ENCODE measurements around the gene ERICH2. TPM values are rescaled to one million over a fixed set of nuclear protein-coding genes. Genes with fewer than 3 reads are reported as not detected.
"Not testable (repeated sequence)": the region's sequence is repeated elsewhere in the genome, so short reads cannot be mapped to it uniquely, and the experiment has no call there.

The ERICH2 gene
- total RNA-seq, 1 donor from 2014 or later, result 1.7 TPM

DNA sequence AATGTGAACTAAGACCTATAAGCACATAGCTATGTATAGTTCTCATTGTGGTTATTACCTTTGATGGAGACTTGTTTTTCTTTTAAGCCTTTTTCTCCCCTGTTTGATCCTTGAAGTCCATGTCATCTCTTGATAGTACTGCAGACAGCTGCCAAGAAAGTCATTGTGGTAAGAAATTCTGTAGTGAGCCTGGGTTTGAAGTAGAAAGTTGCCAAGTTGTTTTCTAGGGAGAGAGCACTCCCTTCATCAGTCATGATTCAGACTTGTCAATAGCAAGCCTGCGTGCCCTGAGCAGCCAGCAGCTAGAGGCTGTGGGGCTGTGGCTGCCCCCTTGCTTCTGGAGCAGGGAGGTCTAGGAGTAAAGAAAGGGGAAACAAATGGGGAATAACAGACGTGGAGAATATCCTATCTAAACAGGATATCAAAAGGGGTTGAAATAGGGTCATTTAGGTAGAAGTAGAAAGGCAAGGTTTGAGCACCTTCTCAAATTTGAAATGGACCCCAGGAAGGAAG, 46.7 kb upstream of the ERICH2 start:
- H4K20me1 ChIP-seq (ENCODE audit: insufficient read depth, low read length), result no peaks in the 10 kb centered on the region
- Mint-ChIP-seq H3K27me3 (ENCODE audit: low read depth, unreplicated experiment) (peaks cover 30% of the 10 kb centered on the region), H3K9me3 (ENCODE audit: unreplicated experiment) (no peaks in the 10 kb centered on the region), H3K27ac (ENCODE audit: unreplicated experiment) (peak overlapping the region; percentile 82), H3K36me3 (ENCODE audit: low read depth, unreplicated experiment) (no peaks in the 10 kb centered on the region), H3K4me1 (ENCODE audit: low read depth, unreplicated experiment) (peaks cover 4% of the 10 kb centered on the region), H3K4me3 (ENCODE audit: unreplicated experiment) (no peak overlapping the region)
- no peak overlapping the region for H3K9ac ChIP-seq (ENCODE audit: low read length)
- no peak overlapping the region for H3K4me2 ChIP-seq (ENCODE audit: low read length)
- no peak for FAIRE-seq
- H2AFZ ChIP-seq (ENCODE audit: low read depth, low read length), result no peak overlapping the region
- TF ChIP-seq, protein P1, sequence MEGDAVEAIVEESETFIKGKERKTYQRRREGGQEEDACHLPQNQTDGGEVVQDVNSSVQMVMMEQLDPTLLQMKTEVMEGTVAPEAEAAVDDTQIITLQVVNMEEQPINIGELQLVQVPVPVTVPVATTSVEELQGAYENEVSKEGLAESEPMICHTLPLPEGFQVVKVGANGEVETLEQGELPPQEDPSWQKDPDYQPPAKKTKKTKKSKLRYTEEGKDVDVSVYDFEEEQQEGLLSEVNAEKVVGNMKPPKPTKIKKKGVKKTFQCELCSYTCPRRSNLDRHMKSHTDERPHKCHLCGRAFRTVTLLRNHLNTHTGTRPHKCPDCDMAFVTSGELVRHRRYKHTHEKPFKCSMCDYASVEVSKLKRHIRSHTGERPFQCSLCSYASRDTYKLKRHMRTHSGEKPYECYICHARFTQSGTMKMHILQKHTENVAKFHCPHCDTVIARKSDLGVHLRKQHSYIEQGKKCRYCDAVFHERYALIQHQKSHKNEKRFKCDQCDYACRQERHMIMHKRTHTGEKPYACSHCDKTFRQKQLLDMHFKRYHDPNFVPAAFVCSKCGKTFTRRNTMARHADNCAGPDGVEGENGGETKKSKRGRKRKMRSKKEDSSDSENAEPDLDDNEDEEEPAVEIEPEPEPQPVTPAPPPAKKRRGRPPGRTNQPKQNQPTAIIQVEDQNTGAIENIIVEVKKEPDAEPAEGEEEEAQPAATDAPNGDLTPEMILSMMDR (IDR thresholded peaks at IDR 0.05; ENCODE audit: insufficient read depth, low read depth, low read length), result no peak
- no peak for TF ChIP-seq EZH2 (IDR thresholded peaks at IDR 0.05; ENCODE audit: insufficient read depth, low read length)
- no peak overlapping the region for H3K4me3 ChIP-seq (ENCODE audit: insufficient read depth, low read depth, low read length)
- H3K9me3 ChIP-seq (ENCODE audit: insufficient read depth, low read depth, low read length), result no peaks in the 10 kb centered on the region
- no peak overlapping the region for H3K27ac ChIP-seq (ENCODE audit: low read depth, low read length)
- no peaks in the 10 kb centered on the region for H3K4me1 ChIP-seq (ENCODE audit: insufficient read depth, low read length)
- DNase-seq (ENCODE audit: low read depth), result peak; percentile 24
- peaks cover 14% of the 10 kb centered on the region for H3K27me3 ChIP-seq (ENCODE audit: insufficient read depth, low read length)
- H3K79me2 ChIP-seq (ENCODE audit: insufficient read depth, low read length), result no peaks in the 10 kb centered on the region
- H3K36me3 ChIP-seq (ENCODE audit: insufficient read depth, low read length), result no peaks in the 10 kb centered on the region

DNA sequence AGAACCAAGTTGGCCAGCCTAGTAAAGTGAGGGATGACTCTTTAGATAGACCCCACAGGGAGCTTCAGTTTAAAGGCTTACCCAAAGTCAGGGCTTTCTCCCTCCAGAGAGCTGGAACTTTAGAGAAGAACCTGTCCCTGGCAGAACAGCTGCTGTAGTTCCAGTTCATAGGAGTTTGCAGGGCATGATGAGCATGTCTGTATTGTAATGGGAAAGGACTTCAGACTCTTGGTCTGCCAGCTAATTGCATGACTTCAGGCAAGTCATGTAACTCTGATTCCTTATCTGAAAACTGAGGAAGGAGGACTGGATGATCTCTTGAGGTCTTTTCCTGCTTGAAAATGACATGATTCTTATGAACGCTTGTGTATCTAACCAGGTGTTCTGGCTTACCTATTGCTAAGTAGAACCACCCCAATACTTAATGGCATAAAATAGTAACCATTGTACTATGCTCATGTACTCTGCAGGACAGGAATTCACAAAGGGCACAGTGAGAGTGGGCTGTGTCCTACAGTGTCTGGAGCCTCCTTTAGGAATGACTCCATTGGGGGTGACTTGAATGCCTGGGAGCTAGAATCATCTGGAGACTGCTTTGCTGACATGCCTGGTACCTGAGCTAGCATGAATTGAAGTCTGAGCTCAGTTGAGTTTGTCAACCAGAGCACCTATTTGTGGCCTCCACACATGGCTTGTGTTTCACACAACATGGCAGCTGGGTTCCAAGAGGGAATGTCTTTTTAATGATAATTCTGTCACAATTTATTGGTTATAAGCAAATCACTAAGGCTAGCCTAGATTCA, 36.2 kb upstream of the ERICH2 start:
- Histone ChIP-seq H3K9ac (ENCODE audit: low read length) (no peak overlapping the region), H2AFZ (ENCODE audit: low read depth, low read length) (no peak overlapping the region), H3K4me2 (ENCODE audit: low read length) (no peak overlapping the region), H3K27ac (ENCODE audit: low read depth, low read length) (no peak overlapping the region), H3K4me1 (ENCODE audit: insufficient read depth, low read length) (peaks cover 4% of the 10 kb centered on the region), H3K27me3 (ENCODE audit: insufficient read depth, low read length) (peaks cover 4% of the 10 kb centered on the region), H4K20me1 (ENCODE audit: insufficient read depth, low read length) (no peaks in the 10 kb centered on the region), H3K4me3 (ENCODE audit: insufficient read depth, low read depth, low read length) (no peak overlapping the region), H3K36me3 (ENCODE audit: insufficient read depth, low read length) (no peaks in the 10 kb centered on the region), H3K79me2 (ENCODE audit: insufficient read depth, low read length) (no peaks in the 10 kb centered on the region), H3K9me3 (ENCODE audit: insufficient read depth, low read depth, low read length) (no peaks in the 10 kb centered on the region)
- TF ChIP-seq, protein P1 (IDR thresholded peaks at IDR 0.05; ENCODE audit: insufficient read depth, low read depth, low read length), result no peak
- no peak for TF ChIP-seq EZH2 (IDR thresholded peaks at IDR 0.05; ENCODE audit: insufficient read depth, low read length)
- H3K36me3 Mint-ChIP-seq (ENCODE audit: low read depth, unreplicated experiment), result peaks cover 2% of the 10 kb centered on the region
- FAIRE-seq, result no peak
- no peak overlapping the region for H3K27ac Mint-ChIP-seq (ENCODE audit: unreplicated experiment)
- no peak for DNase-seq (ENCODE audit: low read depth)
- peaks cover 10% of the 10 kb centered on the region for H3K4me1 Mint-ChIP-seq (ENCODE audit: low read depth, unreplicated experiment)
- H3K27me3 Mint-ChIP-seq (ENCODE audit: low read depth, unreplicated experiment), result peaks cover 16% of the 10 kb centered on the region
- H3K9me3 Mint-ChIP-seq (ENCODE audit: unreplicated experiment), result peaks cover 9% of the 10 kb centered on the region
- H3K4me3 Mint-ChIP-seq (ENCODE audit: unreplicated experiment), result no peak overlapping the region

DNA sequence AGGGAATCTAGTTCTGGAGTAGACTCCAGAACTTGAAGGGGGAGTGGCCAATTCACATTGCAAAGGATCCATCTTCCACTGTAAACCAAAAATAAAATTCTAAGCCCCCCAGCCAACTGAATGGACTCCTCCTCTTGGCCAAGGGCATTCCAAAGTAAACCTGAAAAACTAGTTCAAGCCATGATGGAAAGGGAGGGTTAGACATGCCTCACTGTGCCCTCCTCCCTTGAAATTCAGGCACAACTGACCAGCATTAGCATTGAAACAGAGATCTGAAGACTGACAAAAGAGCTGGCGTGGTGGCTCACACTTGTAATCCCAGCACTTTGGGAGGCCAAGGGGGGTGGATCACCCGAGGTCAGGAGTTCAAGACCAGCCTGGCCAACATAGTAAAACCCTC, 35.6 kb upstream of the ERICH2 start:
- H3K9me3 Mint-ChIP-seq (ENCODE audit: unreplicated experiment); H3K36me3 Mint-ChIP-seq (ENCODE audit: low read depth, unreplicated experiment); H3K4me3 Mint-ChIP-seq (ENCODE audit: unreplicated experiment); H3K9me3 ChIP-seq (ENCODE audit: insufficient read depth, low read depth, low read length); H3K27me3 ChIP-seq (ENCODE audit: insufficient read depth, low read length); H4K20me1 ChIP-seq (ENCODE audit: insufficient read depth, low read length); H3K36me3 ChIP-seq (ENCODE audit: insufficient read depth, low read length); DNase-seq (ENCODE audit: low read depth); FAIRE-seq; H3K79me2 ChIP-seq (ENCODE audit: insufficient read depth, low read length); H3K27ac Mint-ChIP-seq (ENCODE audit: unreplicated experiment); H3K4me2 ChIP-seq (ENCODE audit: low read length); H3K27ac ChIP-seq (ENCODE audit: low read depth, low read length); H2AFZ ChIP-seq (ENCODE audit: low read depth, low read length); H3K4me1 ChIP-seq (ENCODE audit: insufficient read depth, low read length); H3K4me3 ChIP-seq (ENCODE audit: insufficient read depth, low read depth, low read length); H3K9ac ChIP-seq (ENCODE audit: low read length): not testable (repeated sequence)
- Mint-ChIP-seq H3K4me1 (ENCODE audit: low read depth, unreplicated experiment) (peaks cover 12% of the 10 kb centered on the region), H3K27me3 (ENCODE audit: low read depth, unreplicated experiment) (peaks cover 10% of the 10 kb centered on the region)

Measured in astrocyte (in vitro differentiated cells and primary cell).